ENCODE measurements around the gene IFNLR1.

IFNLR1 gene

DNA sequence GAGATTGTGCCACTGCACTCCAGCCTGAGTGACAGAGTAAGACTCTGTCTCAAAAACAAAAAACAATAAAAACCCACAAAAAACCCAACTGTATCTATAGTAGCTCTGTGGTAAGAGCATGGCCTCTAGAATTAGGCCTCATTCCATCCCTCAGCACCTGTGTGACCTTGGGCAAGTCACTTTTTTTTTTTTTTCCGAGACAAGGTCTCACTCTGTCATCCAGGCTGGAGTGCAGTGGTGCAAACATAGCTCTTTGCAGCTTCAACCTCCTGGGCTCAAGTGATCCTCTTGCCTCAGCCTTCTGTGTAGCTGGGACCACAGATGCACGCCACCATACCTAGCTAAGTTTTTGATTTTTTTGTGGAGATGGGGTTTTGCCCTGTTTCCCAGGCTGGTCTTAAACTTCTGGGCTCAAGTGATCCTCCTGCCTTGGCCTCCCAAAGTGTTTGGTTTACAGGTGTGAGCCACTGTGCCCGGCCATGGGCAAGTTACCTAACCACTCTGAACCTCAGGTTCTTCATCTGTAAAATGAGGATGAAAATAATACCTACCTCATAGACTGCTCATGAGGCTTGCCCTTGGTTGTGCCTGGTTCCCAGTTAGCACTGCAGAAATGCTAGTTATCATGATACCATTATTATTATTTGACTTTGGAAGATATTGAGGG, 59.8 kb downstream of the IFNLR1 start:
- Histone ChIP-seq H3K27ac (ENCODE audit: insufficient read depth in 1 of 2, low read depth in 1 of 2, low read length in 2 of 2, poor library complexity in 1 of 2, severe bottlenecking in 2 of 2) (no peak overlapping the region), H3K36me3 (ENCODE audit: control insufficient read depth in 4 of 4, insufficient read depth in 4 of 4, low read length in 3 of 4) (no peaks in the 10 kb centered on the region), H3K4me3 (ENCODE audit: control insufficient read depth in 1 of 7, extremely low read depth in 1 of 7, insufficient read depth in 4 of 7, low read depth in 2 of 7, low read length in 6 of 7) (no peak overlapping the region), H3K27me3 (replicated peaks in 2 of 5; ENCODE audit: control insufficient read depth in 4 of 5, insufficient read depth in 5 of 5, low read length in 4 of 5) (peaks cover 0 to 5% (median 0%) of the 10 kb centered on the region in 5 experiments), H3K4me1 (ENCODE audit: control extremely low read depth in 1 of 4, control insufficient read depth in 4 of 4, insufficient read depth in 4 of 4, low read length in 3 of 4) (no peaks in the 10 kb centered on the region), H3K9me3 (ENCODE audit: control extremely low read depth in 1 of 5, control insufficient read depth in 4 of 5, insufficient read depth in 2 of 5, low read depth in 1 of 5, low read length in 4 of 5) (peaks cover 0 to 17% (median 11%) of the 10 kb centered on the region in 5 experiments)
- POLR2A ChIA-PET: no interaction called here
- CTCF ChIA-PET: no interaction called here
- DNase-seq: no peak
- 93% methylated on average over 3 of the region's 3 CpGs for WGBS (ENCODE audit: insufficient coverage)

DNA sequence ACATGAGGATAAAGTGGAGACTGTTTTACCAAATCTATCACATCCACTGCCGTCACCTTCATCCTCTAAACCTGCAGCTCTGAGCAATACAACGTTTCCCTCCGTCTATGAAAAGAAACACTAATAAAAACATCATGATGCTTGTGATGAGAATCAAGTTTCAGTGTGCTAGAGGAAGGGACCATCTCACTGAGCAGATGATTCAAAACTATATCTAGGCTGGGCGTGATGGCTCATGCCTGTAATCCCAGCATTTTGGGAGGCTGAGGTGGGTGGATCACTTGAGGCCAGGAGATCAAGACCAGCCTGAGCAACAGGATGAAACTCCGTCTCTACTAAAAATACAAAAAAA, 60.4 kb downstream of the IFNLR1 start:
- Histone ChIP-seq H3K27ac (ENCODE audit: insufficient read depth in 1 of 2, low read depth in 1 of 2, low read length in 2 of 2, poor library complexity in 1 of 2, severe bottlenecking in 2 of 2) (no peak overlapping the region), H3K9me3 (ENCODE audit: control extremely low read depth in 1 of 5, control insufficient read depth in 4 of 5, insufficient read depth in 2 of 5, low read depth in 1 of 5, low read length in 4 of 5) (peaks cover 0 to 17% (median 8%) of the 10 kb centered on the region in 5 experiments), H3K4me3 (ENCODE audit: control insufficient read depth in 1 of 7, extremely low read depth in 1 of 7, insufficient read depth in 4 of 7, low read depth in 2 of 7, low read length in 6 of 7) (no peak overlapping the region), H3K36me3 (ENCODE audit: control insufficient read depth in 4 of 4, insufficient read depth in 4 of 4, low read length in 3 of 4) (no peaks in the 10 kb centered on the region), H3K4me1 (ENCODE audit: control extremely low read depth in 1 of 4, control insufficient read depth in 4 of 4, insufficient read depth in 4 of 4, low read length in 3 of 4) (no peaks in the 10 kb centered on the region), H3K27me3 (replicated peaks in 2 of 5; ENCODE audit: control insufficient read depth in 4 of 5, insufficient read depth in 5 of 5, low read length in 4 of 5) (peaks cover 0 to 5% (median 0%) of the 10 kb centered on the region in 5 experiments)
- WGBS (ENCODE audit: insufficient coverage): no CpG with 5 or more reads among the region's 5 CpGs
- ChIA-PET POLR2A (no interaction called here), CTCF (no interaction called here)
- no peak for DNase-seq

DNA sequence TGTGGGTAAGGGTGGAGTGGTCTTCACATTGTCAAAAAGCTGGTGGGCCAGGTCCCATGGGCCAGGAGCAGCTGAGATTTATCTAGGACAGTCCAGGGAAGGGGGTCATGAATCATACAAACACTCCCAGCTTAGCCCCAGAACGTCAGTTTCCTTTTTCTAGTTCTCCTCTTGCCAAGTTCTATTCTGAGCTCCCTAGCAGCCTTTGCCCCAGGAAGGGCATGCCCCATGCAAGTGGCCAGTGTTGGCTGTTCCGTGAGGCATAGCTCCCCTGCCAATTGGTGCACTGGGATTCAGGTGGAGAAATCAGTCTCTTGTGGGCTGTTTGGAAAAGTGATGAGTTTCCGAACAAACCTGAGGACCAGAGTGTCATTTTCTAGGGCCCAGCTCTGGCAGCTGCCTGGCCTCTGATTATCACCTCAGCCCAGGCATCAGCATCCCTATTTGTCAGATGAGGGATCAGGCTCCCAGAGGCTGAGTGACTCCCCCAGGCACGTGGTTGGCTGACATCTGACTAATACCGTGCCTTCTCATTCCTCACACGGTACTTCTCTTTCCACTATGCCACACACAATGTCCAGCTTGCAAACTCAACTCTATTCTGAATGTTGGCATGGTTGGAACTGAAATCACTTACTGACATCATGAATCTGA, 60.9 kb downstream of the IFNLR1 start:
- Histone ChIP-seq H3K36me3 (ENCODE audit: control insufficient read depth in 4 of 4, insufficient read depth in 4 of 4, low read length in 3 of 4) (no peaks in the 10 kb centered on the region), H3K4me3 (ENCODE audit: control insufficient read depth in 1 of 7, extremely low read depth in 1 of 7, insufficient read depth in 4 of 7, low read depth in 2 of 7, low read length in 6 of 7) (no peak overlapping the region), H3K27me3 (replicated peaks in 2 of 5; ENCODE audit: control insufficient read depth in 4 of 5, insufficient read depth in 5 of 5, low read length in 4 of 5) (peaks cover 0 to 5% (median 0%) of the 10 kb centered on the region in 5 experiments), H3K9me3 (ENCODE audit: control extremely low read depth in 1 of 5, control insufficient read depth in 4 of 5, insufficient read depth in 2 of 5, low read depth in 1 of 5, low read length in 4 of 5) (peaks cover 0 to 16% (median 8%) of the 10 kb centered on the region in 5 experiments), H3K27ac (ENCODE audit: insufficient read depth in 1 of 2, low read depth in 1 of 2, low read length in 2 of 2, poor library complexity in 1 of 2, severe bottlenecking in 2 of 2) (no peak overlapping the region), H3K4me1 (ENCODE audit: control extremely low read depth in 1 of 4, control insufficient read depth in 4 of 4, insufficient read depth in 4 of 4, low read length in 3 of 4) (no peaks in the 10 kb centered on the region)
- 67% methylated on average over 3 of the region's 6 CpGs for WGBS (ENCODE audit: insufficient coverage)
- ChIA-PET POLR2A (interaction anchor here (0.5 kb wide), 1 partner anchor 83 kb away, joined by 3 read pairs; no protein-coding TSS in a partner anchor), CTCF (no interaction called here)
- DNase-seq: no peak

DNA sequence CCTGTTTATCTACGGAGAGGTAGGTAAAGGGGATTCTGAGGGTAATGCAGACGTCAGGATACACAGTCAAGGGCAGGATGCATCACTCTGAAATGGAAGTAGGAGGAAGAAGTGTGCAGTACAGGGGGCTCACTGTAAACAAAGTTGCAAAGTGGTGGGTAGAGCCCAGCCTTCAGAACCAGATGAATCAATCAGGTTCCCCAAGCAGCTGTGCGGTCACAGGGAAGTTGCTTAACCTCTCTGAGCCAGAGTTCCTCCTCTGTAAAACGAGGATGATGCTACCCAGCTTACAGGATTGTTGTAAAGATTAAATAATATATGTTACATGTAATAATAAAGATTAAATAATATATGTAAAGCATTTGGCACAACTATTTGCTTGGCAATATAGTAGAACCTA, 61.6 kb downstream of the IFNLR1 start:
- ChIA-PET POLR2A (no interaction called here), CTCF (no interaction called here)
- 82% methylated on average over 3 of the region's 4 CpGs for WGBS (ENCODE audit: insufficient coverage)

DNA sequence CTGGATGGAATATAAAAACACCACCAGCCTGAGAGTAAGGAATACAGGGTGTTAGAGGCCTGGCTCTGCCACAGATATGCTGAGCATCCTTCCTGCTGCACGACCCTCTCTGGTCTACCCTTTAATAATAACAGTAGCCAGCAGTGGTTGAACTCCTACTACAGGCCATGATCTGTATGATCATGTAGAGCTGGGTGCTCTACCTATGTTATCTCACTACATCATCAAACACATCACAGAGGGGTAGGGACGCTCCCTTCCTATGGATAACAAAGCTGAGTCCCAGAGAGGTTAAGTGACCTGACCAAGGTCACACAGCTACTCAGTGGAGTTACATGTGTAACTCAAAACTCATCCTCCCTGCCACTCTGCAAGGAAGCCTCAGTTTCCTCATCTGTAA, 62.1 kb downstream of the IFNLR1 start:
- H3K9me3 ChIP-seq (ENCODE audit: control extremely low read depth in 1 of 5, control insufficient read depth in 4 of 5, insufficient read depth in 2 of 5, low read depth in 1 of 5, low read length in 4 of 5): peaks cover 0 to 8% (median 5%) of the 10 kb centered on the region in 5 experiments
- no peaks in the 10 kb centered on the region for H3K4me1 ChIP-seq (ENCODE audit: control extremely low read depth in 1 of 4, control insufficient read depth in 4 of 4, insufficient read depth in 4 of 4, low read length in 3 of 4)
- 33% methylated on average over 1 of the region's 2 CpGs for WGBS (ENCODE audit: insufficient coverage)
- no peak overlapping the region for H3K27ac ChIP-seq (ENCODE audit: insufficient read depth in 1 of 2, low read depth in 1 of 2, low read length in 2 of 2, poor library complexity in 1 of 2, severe bottlenecking in 2 of 2)
- peaks cover 0 to 6% (median 0%) of the 10 kb centered on the region in 5 experiments for H3K27me3 ChIP-seq (replicated peaks in 2 of 5; ENCODE audit: control insufficient read depth in 4 of 5, insufficient read depth in 5 of 5, low read length in 4 of 5)
- H3K36me3 ChIP-seq (ENCODE audit: control insufficient read depth in 4 of 4, insufficient read depth in 4 of 4, low read length in 3 of 4): no peaks in the 10 kb centered on the region
- H3K4me3 ChIP-seq (ENCODE audit: control insufficient read depth in 1 of 7, extremely low read depth in 1 of 7, insufficient read depth in 4 of 7, low read depth in 2 of 7, low read length in 6 of 7): no peak overlapping the region
- POLR2A ChIA-PET: no interaction called here
- no peak for DNase-seq
- CTCF ChIA-PET: no interaction called here

More for the DNA sequence above, 61.6 kb downstream of the IFNLR1 start:
- H3K4me1 ChIP-seq (ENCODE audit: control extremely low read depth in 1 of 4, control insufficient read depth in 4 of 4, insufficient read depth in 4 of 4, low read length in 3 of 4): no peaks in the 10 kb centered on the region
- H3K27ac ChIP-seq (ENCODE audit: insufficient read depth in 1 of 2, low read depth in 1 of 2, low read length in 2 of 2, poor library complexity in 1 of 2, severe bottlenecking in 2 of 2): no peak overlapping the region
- peaks cover 0 to 5% (median 0%) of the 10 kb centered on the region in 5 experiments for H3K27me3 ChIP-seq (replicated peaks in 2 of 5; ENCODE audit: control insufficient read depth in 4 of 5, insufficient read depth in 5 of 5, low read length in 4 of 5)
- no peak overlapping the region for H3K4me3 ChIP-seq (ENCODE audit: control insufficient read depth in 1 of 7, extremely low read depth in 1 of 7, insufficient read depth in 4 of 7, low read depth in 2 of 7, low read length in 6 of 7)
- no peaks in the 10 kb centered on the region for H3K36me3 ChIP-seq (ENCODE audit: control insufficient read depth in 4 of 4, insufficient read depth in 4 of 4, low read length in 3 of 4)
- peaks cover 0 to 12% (median 8%) of the 10 kb centered on the region in 5 experiments for H3K9me3 ChIP-seq (ENCODE audit: control extremely low read depth in 1 of 5, control insufficient read depth in 4 of 5, insufficient read depth in 2 of 5, low read depth in 1 of 5, low read length in 4 of 5)
- DNase-seq: no peak

DNA sequence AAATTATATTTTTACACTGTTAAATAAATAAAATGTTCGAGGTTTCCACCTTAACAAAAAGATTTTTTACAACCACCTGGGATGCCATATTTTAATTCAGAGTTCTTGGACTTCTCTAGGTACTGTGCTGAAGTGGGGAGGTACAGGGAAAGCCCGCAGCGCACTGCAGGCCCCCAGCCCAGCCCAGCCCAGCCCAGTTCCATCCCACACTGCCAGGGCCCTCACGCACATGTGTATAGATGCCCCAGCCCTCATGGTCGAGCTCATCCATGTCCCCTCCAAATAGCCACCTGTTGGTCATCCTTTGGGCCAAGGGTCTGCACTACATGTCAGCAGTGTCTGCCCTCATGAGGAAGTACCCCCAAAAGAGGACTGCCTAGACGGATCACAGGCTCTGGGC, 63.5 kb downstream of the IFNLR1 start:
- 93% methylated on average over 2 of the region's 6 CpGs for WGBS (ENCODE audit: insufficient coverage)
- Histone ChIP-seq H3K27ac (ENCODE audit: insufficient read depth in 1 of 2, low read depth in 1 of 2, low read length in 2 of 2, poor library complexity in 1 of 2, severe bottlenecking in 2 of 2) (no peak overlapping the region), H3K4me1 (ENCODE audit: control extremely low read depth in 1 of 4, control insufficient read depth in 4 of 4, insufficient read depth in 4 of 4, low read length in 3 of 4) (no peaks in the 10 kb centered on the region), H3K4me3 (ENCODE audit: control insufficient read depth in 1 of 7, extremely low read depth in 1 of 7, insufficient read depth in 4 of 7, low read depth in 2 of 7, low read length in 6 of 7) (no peak overlapping the region), H3K9me3 (ENCODE audit: control extremely low read depth in 1 of 5, control insufficient read depth in 4 of 5, insufficient read depth in 2 of 5, low read depth in 1 of 5, low read length in 4 of 5) (no peaks in the 10 kb centered on the region), H3K36me3 (ENCODE audit: control insufficient read depth in 4 of 4, insufficient read depth in 4 of 4, low read length in 3 of 4) (no peaks in the 10 kb centered on the region), H3K27me3 (replicated peaks in 2 of 5; ENCODE audit: control insufficient read depth in 4 of 5, insufficient read depth in 5 of 5, low read length in 4 of 5) (peaks cover 0 to 6% (median 0%) of the 10 kb centered on the region in 5 experiments)
- POLR2A ChIA-PET: no interaction called here
- no peak for DNase-seq
- CTCF ChIA-PET: no interaction called here

DNA sequence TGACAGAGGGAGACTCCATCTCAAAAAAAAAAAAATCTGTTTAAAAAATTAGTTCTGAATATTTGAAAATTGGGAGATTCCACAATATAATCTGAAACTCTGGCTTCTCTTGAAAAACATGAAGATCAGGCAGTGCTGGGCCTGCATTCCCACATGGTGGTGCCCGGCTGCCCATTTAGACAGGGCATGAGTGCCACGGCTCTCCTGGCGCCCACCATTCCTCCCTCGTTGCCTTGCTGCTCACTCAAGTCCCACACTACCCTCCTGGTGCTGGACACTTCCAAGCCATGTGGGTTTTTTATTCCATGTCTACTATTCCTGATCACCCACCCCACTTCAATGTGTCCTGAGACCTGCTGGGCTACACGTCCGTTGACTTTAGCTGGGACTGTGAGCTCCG, 64.3 kb downstream of the IFNLR1 start:
- H3K27me3 ChIP-seq (replicated peaks in 2 of 5; ENCODE audit: control insufficient read depth in 4 of 5, insufficient read depth in 5 of 5, low read length in 4 of 5): peaks cover 0 to 6% (median 0%) of the 10 kb centered on the region in 5 experiments
- H3K27ac ChIP-seq (ENCODE audit: insufficient read depth in 1 of 2, low read depth in 1 of 2, low read length in 2 of 2, poor library complexity in 1 of 2, severe bottlenecking in 2 of 2): no peak overlapping the region
- DNase-seq: no peak
- no peak overlapping the region for H3K4me3 ChIP-seq (ENCODE audit: control insufficient read depth in 1 of 7, extremely low read depth in 1 of 7, insufficient read depth in 4 of 7, low read depth in 2 of 7, low read length in 6 of 7)
- CTCF ChIA-PET: no interaction called here
- H3K4me1 ChIP-seq (ENCODE audit: control extremely low read depth in 1 of 4, control insufficient read depth in 4 of 4, insufficient read depth in 4 of 4, low read length in 3 of 4): no peaks in the 10 kb centered on the region
- WGBS (ENCODE audit: insufficient coverage): 94% methylated on average over 7 of the region's 7 CpGs
- H3K9me3 ChIP-seq (ENCODE audit: control extremely low read depth in 1 of 5, control insufficient read depth in 4 of 5, insufficient read depth in 2 of 5, low read depth in 1 of 5, low read length in 4 of 5): no peaks in the 10 kb centered on the region
- POLR2A ChIA-PET: no interaction called here
- H3K36me3 ChIP-seq (ENCODE audit: control insufficient read depth in 4 of 4, insufficient read depth in 4 of 4, low read length in 3 of 4): no peaks in the 10 kb centered on the region
